Stimulated activated naive B cell treated with anti-CD40 and anti-IgM and Interleukin-4, amounts not matched to agents 10 μg/mL and 1 μg/mL and 100 μg/mL, for 72 hours (primary cell): ENCODE measurements around the gene UBE2U.
A peak's percentile ranks its signal among the peaks of the same experiment; 100 is the strongest.
"Not testable (repeated sequence)": the region's sequence is repeated elsewhere in the genome, so short reads cannot be mapped to it uniquely, and the experiment has no call there.

Experiments used
- ATAC-seq, 2 donors: fragments of 150-1000 bp; cut with Tn5 transposase; replicated peaks; 2 replicates each; pipeline ENCODE4 v1.10.0; 2021; ENCODE audit warnings: moderate library complexity in 1 of 2
- DNase-seq: peaks from one replicate; pipeline ENCODE4 v3.0.0; 2021
- H3K27ac Mint-ChIP-seq: one replicate; pipeline ENCODE4 v1.8.0; 2022; ENCODE audit warnings: mild to moderate bottlenecking, mixed read lengths
- H3K27me3 Mint-ChIP-seq, 2 donors: one replicate each; pipeline ENCODE4 v1.8.0; 2022; ENCODE audit warnings: mixed read lengths in 2 of 2
- H3K36me3 Mint-ChIP-seq, 2 donors: one replicate each; pipeline ENCODE4 v1.8.0; 2022; ENCODE audit warnings: mixed read lengths in 2 of 2, mild to moderate bottlenecking in 1 of 2
- H3K4me1 Mint-ChIP-seq, 2 donors: one replicate each; pipeline ENCODE4 v1.8.0; 2022; ENCODE audit warnings: mixed read lengths in 2 of 2, mild to moderate bottlenecking in 1 of 2
- H3K4me3 Mint-ChIP-seq, 2 donors: one replicate each; pipeline ENCODE4 v1.8.0; 2022; ENCODE audit warnings: mild to moderate bottlenecking in 2 of 2, mixed read lengths in 2 of 2, moderate library complexity in 1 of 2
- H3K9me3 Mint-ChIP-seq, 2 donors: one replicate each; pipeline ENCODE4 v1.8.0; 2022; ENCODE audit warnings: mixed read lengths in 2 of 2, mild to moderate bottlenecking in 1 of 2

Gene UBE2U

GRCh38 chr1:64199154-64199553 lies 4.3 kb upstream of the UBE2U start:
- DNase-seq (no peak), ATAC-seq (no peak)
- no peaks in the 10 kb centered on the region for H3K9me3 Mint-ChIP-seq
- no peak overlapping the region for H3K27ac Mint-ChIP-seq
- peaks cover 4 to 16% of the 10 kb centered on the region in 2 donors for H3K27me3 Mint-ChIP-seq
- H3K4me1 Mint-ChIP-seq = peaks cover 9 to 13% of the 10 kb centered on the region in 2 donors
- no peak overlapping the region for H3K4me3 Mint-ChIP-seq
- H3K36me3 Mint-ChIP-seq = no peaks in the 10 kb centered on the region

GRCh38 chr1:64200064-64200463 lies 3.4 kb upstream of the UBE2U start:
- Mint-ChIP-seq H3K36me3 (no peaks in the 10 kb centered on the region), H3K4me1 (peaks cover 4% of the 10 kb centered on the region in 2 donors), H3K27ac (no peak overlapping the region), H3K4me3 (no peak overlapping the region), H3K9me3 (no peaks in the 10 kb centered on the region), H3K27me3 (peaks cover 9 to 16% of the 10 kb centered on the region in 2 donors)
- no peak for ATAC-seq
- DNase-seq = no peak

GRCh38 chr1:64209221-64209620 lies 5.8 kb downstream of the UBE2U start:
- H3K4me3 Mint-ChIP-seq = no peak overlapping the region
- H3K4me1 Mint-ChIP-seq = no peaks in the 10 kb centered on the region
- no peaks in the 10 kb centered on the region for H3K36me3 Mint-ChIP-seq
- H3K27me3 Mint-ChIP-seq = peaks cover 0 to 9% of the 10 kb centered on the region in 2 donors
- no peak overlapping the region for H3K27ac Mint-ChIP-seq
- H3K9me3 Mint-ChIP-seq = no peaks in the 10 kb centered on the region
- DNase-seq (no peak), ATAC-seq (no peak)

GRCh38 chr1:64212031-64212430 lies 8.6 kb downstream of the UBE2U start:
- Mint-ChIP-seq H3K4me3 (no peak overlapping the region), H3K27me3 (peaks cover 4 to 9% of the 10 kb centered on the region in 2 donors), H3K27ac (no peak overlapping the region), H3K36me3 (no peaks in the 10 kb centered on the region), H3K9me3 (no peaks in the 10 kb centered on the region), H3K4me1 (no peaks in the 10 kb centered on the region)
- ATAC-seq = no peak
- no peak for DNase-seq

GRCh38 chr1:64215576-64215975 lies 12.2 kb downstream of the UBE2U start:
- H3K27ac Mint-ChIP-seq = no peak overlapping the region
- no peak for ATAC-seq
- no peak overlapping the region for H3K4me3 Mint-ChIP-seq
- no peaks in the 10 kb centered on the region for H3K9me3 Mint-ChIP-seq
- H3K27me3 Mint-ChIP-seq = peaks cover 8 to 31% of the 10 kb centered on the region in 2 donors
- no peaks in the 10 kb centered on the region for H3K4me1 Mint-ChIP-seq
- DNase-seq = no peak
- H3K36me3 Mint-ChIP-seq = no peaks in the 10 kb centered on the region

GRCh38 chr1:64220241-64220640 lies 16.8 kb downstream of the UBE2U start:
- Mint-ChIP-seq H3K9me3 (no peaks in the 10 kb centered on the region), H3K4me1 (peaks cover 6 to 11% of the 10 kb centered on the region in 2 donors), H3K27ac (no peak overlapping the region), H3K4me3 (no peak overlapping the region), H3K36me3 (no peaks in the 10 kb centered on the region), H3K27me3 (peaks cover 13 to 31% of the 10 kb centered on the region in 2 donors)
- DNase-seq (no peak), ATAC-seq (no peak)

- H3K4me3 Mint-ChIP-seq = no peak overlapping the region
- peaks cover 6 to 11% of the 10 kb centered on the region in 2 donors for H3K4me1 Mint-ChIP-seq
- H3K36me3 Mint-ChIP-seq = no peaks in the 10 kb centered on the region
- H3K27ac Mint-ChIP-seq = no peak overlapping the region
- H3K9me3 Mint-ChIP-seq = no peaks in the 10 kb centered on the region
- DNase-seq (no peak), ATAC-seq (peak; percentile 58 to 73)
- peaks cover 17 to 27% of the 10 kb centered on the region in 2 donors for H3K27me3 Mint-ChIP-seq
These were observed 20.1 kb downstream of the UBE2U start for GRCh38 chr1:64223329-64224151.

GRCh38 chr1:64224236-64224635 lies 20.8 kb downstream of the UBE2U start:
- not testable (repeated sequence) for DNase-seq, ATAC-seq, H3K9me3 Mint-ChIP-seq, H3K27ac Mint-ChIP-seq, H3K36me3 Mint-ChIP-seq, H3K4me3 Mint-ChIP-seq
- Mint-ChIP-seq H3K27me3 (peaks cover 17 to 20% of the 10 kb centered on the region in 2 donors), H3K4me1 (peaks cover 6 to 11% of the 10 kb centered on the region in 2 donors)

- no peaks in the 10 kb centered on the region for H3K9me3 Mint-ChIP-seq
- H3K4me1 Mint-ChIP-seq = peaks cover 5 to 6% of the 10 kb centered on the region in 2 donors
- H3K27ac Mint-ChIP-seq = no peak overlapping the region
- peaks cover 14% of the 10 kb centered on the region in 2 donors for H3K27me3 Mint-ChIP-seq
- ATAC-seq (no peak), DNase-seq (no peak)
- no peak overlapping the region for H3K4me3 Mint-ChIP-seq
- H3K36me3 Mint-ChIP-seq = no peaks in the 10 kb centered on the region
These were observed 24.9 kb downstream of the UBE2U start for GRCh38 chr1:64228167-64228957.

- Mint-ChIP-seq H3K9me3 (no peaks in the 10 kb centered on the region), H3K4me1 (no peaks in the 10 kb centered on the region), H3K36me3 (no peaks in the 10 kb centered on the region), H3K27me3 (peaks cover 21 to 22% of the 10 kb centered on the region in 2 donors), H3K27ac (no peak overlapping the region), H3K4me3 (no peak overlapping the region)
- ATAC-seq (no peak), DNase-seq (no peak)
These were observed 25.9 kb downstream of the UBE2U start for GRCh38 chr1:64229307-64229706.

GRCh38 chr1:64231153-64231552 lies 27.7 kb downstream of the UBE2U start:
- H3K4me3 Mint-ChIP-seq = no peak overlapping the region
- peaks cover 16% of the 10 kb centered on the region in 2 donors for H3K27me3 Mint-ChIP-seq
- H3K4me1 Mint-ChIP-seq = no peaks in the 10 kb centered on the region
- no peaks in the 10 kb centered on the region for H3K9me3 Mint-ChIP-seq
- no peak for ATAC-seq
- H3K27ac Mint-ChIP-seq = no peak overlapping the region
- H3K36me3 Mint-ChIP-seq = no peaks in the 10 kb centered on the region
- no peak for DNase-seq

- Mint-ChIP-seq H3K9me3 (no peaks in the 10 kb centered on the region), H3K4me1 (no peaks in the 10 kb centered on the region), H3K4me3 (no peak overlapping the region), H3K27me3 (peaks cover 16% of the 10 kb centered on the region in 2 donors), H3K36me3 (no peaks in the 10 kb centered on the region), H3K27ac (no peak overlapping the region)
- ATAC-seq (no peak), DNase-seq (no peak)
These were observed 28.2 kb downstream of the UBE2U start for GRCh38 chr1:64231654-64232053.

GRCh38 chr1:64234714-64235113 lies 31.3 kb downstream of the UBE2U start:
- DNase-seq = no peak
- no peaks in the 10 kb centered on the region for H3K4me1 Mint-ChIP-seq
- no peaks in the 10 kb centered on the region for H3K36me3 Mint-ChIP-seq
- no peak overlapping the region for H3K4me3 Mint-ChIP-seq
- H3K9me3 Mint-ChIP-seq = no peaks in the 10 kb centered on the region
- no peak for ATAC-seq
- H3K27ac Mint-ChIP-seq = no peak overlapping the region
- H3K27me3 Mint-ChIP-seq = peaks cover 11 to 16% of the 10 kb centered on the region in 2 donors

GRCh38 chr1:64235181-64235580 lies 31.8 kb downstream of the UBE2U start:
- Mint-ChIP-seq H3K4me3 (no peak overlapping the region), H3K9me3 (no peaks in the 10 kb centered on the region), H3K27ac (no peak overlapping the region), H3K36me3 (no peaks in the 10 kb centered on the region), H3K27me3 (peaks cover 8 to 13% of the 10 kb centered on the region in 2 donors), H3K4me1 (no peaks in the 10 kb centered on the region)
- DNase-seq (no peak), ATAC-seq (no peak)

- H3K9me3 Mint-ChIP-seq = no peaks in the 10 kb centered on the region
- no peaks in the 10 kb centered on the region for H3K36me3 Mint-ChIP-seq
- peaks cover 7 to 9% of the 10 kb centered on the region in 2 donors for H3K27me3 Mint-ChIP-seq
- ATAC-seq (no peak), DNase-seq (no peak)
- no peak overlapping the region for H3K27ac Mint-ChIP-seq
- no peaks in the 10 kb centered on the region for H3K4me1 Mint-ChIP-seq
- no peak overlapping the region for H3K4me3 Mint-ChIP-seq
These were observed 32.5 kb downstream of the UBE2U start for GRCh38 chr1:64235910-64236309.
